ENCODE data around the gene GALNT7. TPM values are rescaled to one million over a fixed set of nuclear protein-coding genes. Genes with fewer than 3 reads are reported as not detected.
A peak's percentile ranks its signal among the peaks of the same experiment; 100 is the strongest.

The GALNT7 gene
- total RNA-seq, 1 donor from 2014 or later = 26.0 TPM

DNA sequence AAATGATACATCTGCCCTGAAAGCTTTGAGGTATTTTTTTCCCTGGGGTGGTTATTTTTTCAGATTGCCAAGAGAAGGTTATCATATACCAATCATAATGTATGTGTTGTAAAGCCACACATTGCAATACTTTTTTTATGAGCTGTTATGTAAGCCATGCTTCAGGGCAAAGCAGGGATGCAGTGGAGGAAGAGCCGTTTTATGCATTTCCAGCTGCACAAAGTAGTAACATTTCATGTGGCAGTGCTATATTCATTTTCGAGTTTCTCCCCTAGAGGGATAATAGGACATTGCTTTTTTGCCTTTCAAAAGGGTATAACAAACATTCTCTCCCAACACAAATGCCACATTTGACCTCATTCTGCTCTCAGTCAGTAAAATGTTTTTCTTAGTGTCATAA, 68.5 kb downstream of the GALNT7 start:
- no peaks in the 10 kb centered on the region for H3K9me3 Mint-ChIP-seq (ENCODE audit: low read depth)
- H3K36me3 Mint-ChIP-seq (ENCODE audit: low read depth) = no peaks in the 10 kb centered on the region
- TF ChIP-seq, protein P1, sequence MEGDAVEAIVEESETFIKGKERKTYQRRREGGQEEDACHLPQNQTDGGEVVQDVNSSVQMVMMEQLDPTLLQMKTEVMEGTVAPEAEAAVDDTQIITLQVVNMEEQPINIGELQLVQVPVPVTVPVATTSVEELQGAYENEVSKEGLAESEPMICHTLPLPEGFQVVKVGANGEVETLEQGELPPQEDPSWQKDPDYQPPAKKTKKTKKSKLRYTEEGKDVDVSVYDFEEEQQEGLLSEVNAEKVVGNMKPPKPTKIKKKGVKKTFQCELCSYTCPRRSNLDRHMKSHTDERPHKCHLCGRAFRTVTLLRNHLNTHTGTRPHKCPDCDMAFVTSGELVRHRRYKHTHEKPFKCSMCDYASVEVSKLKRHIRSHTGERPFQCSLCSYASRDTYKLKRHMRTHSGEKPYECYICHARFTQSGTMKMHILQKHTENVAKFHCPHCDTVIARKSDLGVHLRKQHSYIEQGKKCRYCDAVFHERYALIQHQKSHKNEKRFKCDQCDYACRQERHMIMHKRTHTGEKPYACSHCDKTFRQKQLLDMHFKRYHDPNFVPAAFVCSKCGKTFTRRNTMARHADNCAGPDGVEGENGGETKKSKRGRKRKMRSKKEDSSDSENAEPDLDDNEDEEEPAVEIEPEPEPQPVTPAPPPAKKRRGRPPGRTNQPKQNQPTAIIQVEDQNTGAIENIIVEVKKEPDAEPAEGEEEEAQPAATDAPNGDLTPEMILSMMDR (IDR thresholded peaks at IDR 0.05) = peak; percentile 61
- peaks cover 10% of the 10 kb centered on the region for H3K4me1 Mint-ChIP-seq (ENCODE audit: low read depth)
- DNase-seq (ENCODE audit: low spot score) = no peak
- H3K4me3 Mint-ChIP-seq (ENCODE audit: unreplicated experiment) = no peak overlapping the region
- H3K27ac Mint-ChIP-seq (ENCODE audit: unreplicated experiment) = no peak overlapping the region
- no peaks in the 10 kb centered on the region for H3K27me3 Mint-ChIP-seq (ENCODE audit: low read depth)

DNA sequence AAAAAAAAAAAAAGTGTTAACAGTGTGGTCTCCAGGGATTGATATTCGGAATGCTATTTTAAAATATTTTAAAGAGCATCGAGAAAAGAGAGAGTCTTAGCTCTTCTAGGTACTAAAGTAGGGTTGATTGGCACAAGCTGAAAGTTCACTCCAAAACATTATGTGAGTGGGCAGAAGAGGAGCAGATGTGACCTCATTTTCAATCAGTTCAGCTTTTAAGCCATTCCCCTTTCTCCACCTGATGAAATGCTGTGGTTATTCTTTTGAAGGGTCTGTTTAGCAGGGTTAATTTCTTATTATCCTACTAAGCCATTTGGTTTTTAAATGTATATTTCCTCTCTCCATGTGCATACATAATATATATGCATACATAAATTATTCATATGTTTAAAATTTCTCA, 69.2 kb downstream of the GALNT7 start:
- H3K36me3 Mint-ChIP-seq (ENCODE audit: low read depth) = no peaks in the 10 kb centered on the region
- TF ChIP-seq, protein P1 (IDR thresholded peaks at IDR 0.05) = no peak
- no peak overlapping the region for H3K4me3 Mint-ChIP-seq (ENCODE audit: unreplicated experiment)
- DNase-seq (ENCODE audit: low spot score) = no peak
- H3K27me3 Mint-ChIP-seq (ENCODE audit: low read depth) = no peaks in the 10 kb centered on the region
- no peak overlapping the region for H3K27ac Mint-ChIP-seq (ENCODE audit: unreplicated experiment)
- peaks cover 11% of the 10 kb centered on the region for H3K4me1 Mint-ChIP-seq (ENCODE audit: low read depth)
- no peaks in the 10 kb centered on the region for H3K9me3 Mint-ChIP-seq (ENCODE audit: low read depth)

DNA sequence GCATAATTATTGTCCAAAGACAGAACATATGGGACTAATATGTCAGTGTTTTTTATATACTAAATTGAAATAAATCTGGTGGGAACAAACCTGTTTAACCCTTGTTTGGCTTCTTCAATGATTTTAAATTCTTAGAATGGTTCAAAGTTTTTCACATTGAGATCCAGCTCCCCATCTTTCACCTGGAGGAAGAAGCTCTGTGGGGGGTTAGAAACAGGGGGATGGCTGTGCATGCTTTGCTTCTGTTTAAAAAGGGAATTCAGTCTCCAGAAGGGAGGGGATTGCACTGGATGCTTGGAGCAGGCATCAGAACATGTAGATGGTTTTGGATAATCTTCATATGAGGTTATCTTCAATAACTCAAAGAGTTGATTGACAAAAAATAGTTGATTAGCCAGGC, 72.1 kb downstream of the GALNT7 start:
- peaks cover 2% of the 10 kb centered on the region for H3K27me3 Mint-ChIP-seq (ENCODE audit: low read depth)
- no peak for DNase-seq (ENCODE audit: low spot score)
- H3K27ac Mint-ChIP-seq (ENCODE audit: unreplicated experiment) = no peak overlapping the region
- TF ChIP-seq, protein P1 (IDR thresholded peaks at IDR 0.05) = no peak
- H3K4me3 Mint-ChIP-seq (ENCODE audit: unreplicated experiment) = no peak overlapping the region
- H3K9me3 Mint-ChIP-seq (ENCODE audit: low read depth) = no peaks in the 10 kb centered on the region
- H3K4me1 Mint-ChIP-seq (ENCODE audit: low read depth) = peaks cover 21% of the 10 kb centered on the region
- no peaks in the 10 kb centered on the region for H3K36me3 Mint-ChIP-seq (ENCODE audit: low read depth)

DNA sequence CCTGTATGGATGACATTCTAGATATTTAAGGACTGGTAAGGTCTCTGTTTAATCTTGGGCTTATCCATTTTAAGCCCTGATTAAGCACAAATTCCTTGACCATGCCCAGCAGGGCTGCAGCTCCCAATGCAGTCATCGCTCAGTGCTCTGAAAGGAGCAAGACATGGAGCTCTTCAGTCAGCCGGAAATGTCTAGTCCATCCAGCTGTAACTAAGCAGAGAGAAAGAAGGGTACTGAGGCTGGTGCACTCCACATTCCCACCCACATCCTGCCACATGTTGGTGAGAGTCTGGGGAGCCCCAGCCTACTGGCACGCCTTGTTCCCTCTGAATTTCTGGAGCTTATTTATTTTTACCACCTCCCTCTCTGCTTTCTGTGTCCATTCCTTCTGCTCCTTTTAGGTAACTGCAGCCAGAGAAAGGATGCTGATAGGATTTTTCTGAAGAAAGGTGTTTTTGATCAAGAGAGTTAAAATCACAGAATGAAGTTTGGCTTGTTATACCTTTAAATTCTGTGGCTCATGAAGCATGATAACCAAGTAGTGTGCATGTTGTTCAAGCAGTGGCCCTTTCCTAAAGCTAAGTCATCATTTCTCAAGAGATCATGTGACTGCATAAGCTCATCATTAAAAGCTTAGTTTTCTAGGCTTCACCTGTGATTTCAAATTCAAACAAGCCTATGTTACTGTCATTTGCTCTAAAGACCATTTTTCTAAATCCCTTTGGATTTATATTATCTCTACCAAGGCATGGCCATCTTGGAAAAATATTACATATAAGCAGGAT, 74.0 kb downstream of the GALNT7 start:
- Mint-ChIP-seq H3K27ac (ENCODE audit: unreplicated experiment) (no peak overlapping the region), H3K4me3 (ENCODE audit: unreplicated experiment) (no peak overlapping the region), H3K36me3 (ENCODE audit: low read depth) (no peaks in the 10 kb centered on the region), H3K27me3 (ENCODE audit: low read depth) (peaks cover 2% of the 10 kb centered on the region), H3K4me1 (ENCODE audit: low read depth) (peaks cover 11% of the 10 kb centered on the region), H3K9me3 (ENCODE audit: low read depth) (no peaks in the 10 kb centered on the region)
- no peak for DNase-seq (ENCODE audit: low spot score)
- TF ChIP-seq, protein P1 (IDR thresholded peaks at IDR 0.05) = no peak

DNA sequence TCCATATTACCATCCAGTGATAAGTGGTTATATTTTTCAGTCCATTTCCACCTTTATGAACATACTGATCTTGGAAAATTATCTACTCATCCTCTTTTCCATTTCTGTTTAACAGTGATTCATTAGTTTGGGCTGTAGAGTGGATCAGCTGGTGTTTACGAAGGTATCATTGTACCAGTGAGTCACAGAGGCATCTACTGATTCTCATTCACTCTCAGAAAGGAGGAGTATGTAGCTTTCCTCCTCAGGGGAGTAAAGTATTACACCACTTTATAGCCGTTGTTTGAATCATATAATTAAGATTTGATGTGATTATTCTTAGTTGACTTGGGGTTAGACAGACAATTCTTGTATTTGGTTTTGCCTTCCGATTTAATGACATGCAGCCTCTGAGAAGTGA, 74.7 kb downstream of the GALNT7 start:
- Mint-ChIP-seq H3K4me3 (ENCODE audit: unreplicated experiment) (no peak overlapping the region), H3K27ac (ENCODE audit: unreplicated experiment) (no peak overlapping the region), H3K9me3 (ENCODE audit: low read depth) (no peaks in the 10 kb centered on the region), H3K36me3 (ENCODE audit: low read depth) (no peaks in the 10 kb centered on the region), H3K27me3 (ENCODE audit: low read depth) (peaks cover 2% of the 10 kb centered on the region), H3K4me1 (ENCODE audit: low read depth) (peaks cover 11% of the 10 kb centered on the region)
- DNase-seq (ENCODE audit: low spot score) = no peak
- TF ChIP-seq, protein P1 (IDR thresholded peaks at IDR 0.05) = no peak
